ENCODE data around the gene HAO1.

DNA sequence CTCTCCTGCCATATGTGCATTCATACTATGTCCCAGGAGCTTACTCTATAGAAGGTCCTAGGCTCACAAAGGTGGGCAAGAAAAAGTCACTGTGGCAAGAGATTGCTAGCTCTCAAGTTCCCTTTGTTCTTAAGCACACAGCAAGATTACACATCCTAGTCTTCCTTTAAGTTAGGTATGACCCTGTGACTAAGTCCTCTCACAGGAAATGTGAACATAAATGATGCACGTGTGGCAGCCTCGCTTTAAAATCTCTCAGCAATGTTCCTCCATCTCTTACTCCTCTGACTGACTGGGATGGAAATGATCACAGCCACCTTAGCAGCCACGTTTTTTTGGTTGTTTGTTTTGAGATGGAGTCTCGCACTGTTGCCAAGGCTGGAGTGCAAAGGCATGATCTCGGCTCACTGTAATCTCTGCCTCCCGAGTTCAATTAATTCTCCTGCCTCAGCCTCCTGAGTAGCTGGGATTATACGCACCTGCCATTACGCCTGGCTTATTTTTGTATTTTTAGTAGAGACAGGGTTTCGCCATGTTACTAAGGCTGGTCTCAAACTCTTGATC, 35.7 kb upstream of the HAO1 start:
- TF ChIP-seq, protein P1, sequence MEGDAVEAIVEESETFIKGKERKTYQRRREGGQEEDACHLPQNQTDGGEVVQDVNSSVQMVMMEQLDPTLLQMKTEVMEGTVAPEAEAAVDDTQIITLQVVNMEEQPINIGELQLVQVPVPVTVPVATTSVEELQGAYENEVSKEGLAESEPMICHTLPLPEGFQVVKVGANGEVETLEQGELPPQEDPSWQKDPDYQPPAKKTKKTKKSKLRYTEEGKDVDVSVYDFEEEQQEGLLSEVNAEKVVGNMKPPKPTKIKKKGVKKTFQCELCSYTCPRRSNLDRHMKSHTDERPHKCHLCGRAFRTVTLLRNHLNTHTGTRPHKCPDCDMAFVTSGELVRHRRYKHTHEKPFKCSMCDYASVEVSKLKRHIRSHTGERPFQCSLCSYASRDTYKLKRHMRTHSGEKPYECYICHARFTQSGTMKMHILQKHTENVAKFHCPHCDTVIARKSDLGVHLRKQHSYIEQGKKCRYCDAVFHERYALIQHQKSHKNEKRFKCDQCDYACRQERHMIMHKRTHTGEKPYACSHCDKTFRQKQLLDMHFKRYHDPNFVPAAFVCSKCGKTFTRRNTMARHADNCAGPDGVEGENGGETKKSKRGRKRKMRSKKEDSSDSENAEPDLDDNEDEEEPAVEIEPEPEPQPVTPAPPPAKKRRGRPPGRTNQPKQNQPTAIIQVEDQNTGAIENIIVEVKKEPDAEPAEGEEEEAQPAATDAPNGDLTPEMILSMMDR (conservative IDR thresholded peaks at IDR 0.05; ENCODE audit: low read length) = no peak
- no peak for TF ChIP-seq EZH2phosphoT487 (IDR thresholded peaks at IDR 0.05; ENCODE audit: borderline replicate concordance)

Measured in Loucy (cell line).